Uterus (tissue), 4 donors: ENCODE data around the gene UHRF2. TPM values are rescaled to one million over a fixed set of nuclear protein-coding genes. Genes with fewer than 3 reads are reported as not detected.

Experiments used
- DNase-seq, 2 donors: peaks; one replicate each; pipeline ENCODE4 v3.0.0-alpha.2; 2019 to 2020
- H3K27ac ChIP-seq, 2 donors: fragments of 200-600 bp; sonication (generic); 1 replicate in 1 of 2; 2 replicates in 1 of 2; pipeline ENCODE4 v1.5.1; 2016 to 2018
- H3K27me3 ChIP-seq, 2 donors: fragments of 200-600 bp; sonication (generic); one replicate each; pipeline ENCODE4 v1.5.1; 2018 to 2019; ENCODE audit warnings: control low read depth in 1 of 2
- H3K36me3 ChIP-seq, 2 donors: fragments of 200-600 bp; sonication (generic); one replicate each; pipeline ENCODE4 v1.5.1; 2019; ENCODE audit warnings: control low read depth in 1 of 2
- H3K4me1 ChIP-seq, 2 donors: fragments of 200-600 bp; sonication (generic); one replicate each; pipeline ENCODE4 v1.5.1; 2018 to 2019; ENCODE audit warnings: control low read depth in 1 of 2
- H3K4me3 ChIP-seq, 2 donors: fragments of 200-600 bp; sonication (generic); 1 replicate in 1 of 2; 2 replicates in 1 of 2; pipeline ENCODE4 v1.5.1; 2018 to 2019; ENCODE audit warnings: mild to moderate bottlenecking in 1 of 2
- H3K9me3 ChIP-seq, 2 donors: fragments of 200-600 bp; sonication (generic); one replicate each; pipeline ENCODE4 v1.5.1; 2019; ENCODE audit warnings: control low read depth in 1 of 2
- CTCF ChIP-seq, 4 experiments: fragments of 200-600 bp in 2 of 4; fragments of 450-650 bp in 2 of 4; sonication (generic) in 2 of 4; IDR thresholded peaks; one replicate each; pipeline ENCODE4 v1.5.1; 2016 to 2019; ENCODE audit warnings: antibody characterized with exemption in 4 of 4, mild to moderate bottlenecking in 2 of 4, moderate library complexity in 1 of 4
- POLR2A ChIP-seq, 2 donors: fragments of 450-650 bp; IDR thresholded peaks; one replicate each; pipeline ENCODE4 v1.6.1; 2016; ENCODE audit warnings: antibody characterized with exemption in 2 of 2, mild to moderate bottlenecking in 1 of 2, moderate library complexity in 1 of 2
- intact Hi-C: fragments of 100-400 bp; cut with DNase I; formaldehyde crosslinking; loops from one replicate; pipeline ENCODE4 v1.15.1; 2023; ENCODE audit warnings: low total_unique reads
- total RNA-seq, 4 donors: library from RNA; depleted of rRNA in 3 of 4; stranded (reverse); fragments of >200 nt in 3 of 4; gene quantifications; one replicate each; pipeline versions ENCODE4 v1.1.0 to v1.2.4, GENCODE V29; 2014 to 2023
- donor health status: DM: yes; HTN: yes; CAD: no.

Gene UHRF2
- total RNA-seq, 4 donors from 2014 or later, result 40.7 to 107 (median 63.1) TPM

- no peak for DNase-seq
- no peak for TF ChIP-seq CTCF (IDR thresholded peaks at IDR 0.05)
- no peak for TF ChIP-seq POLR2A (IDR thresholded peaks at IDR 0.05)
- Histone ChIP-seq H3K27ac (no peak overlapping the region), H3K9me3 (no peaks in the 10 kb centered on the region), H3K27me3 (no peaks in the 10 kb centered on the region), H3K4me3 (no peak overlapping the region), H3K4me1 (no peaks in the 10 kb centered on the region), H3K36me3 (no peaks in the 10 kb centered on the region)
- intact Hi-C loops, result no loop called here
Measured at GRCh38 chr9:6441269-6441668, 28.3 kb downstream of the UHRF2 start.

- TF ChIP-seq CTCF (IDR thresholded peaks at IDR 0.05), result no peak
- no peak for TF ChIP-seq POLR2A (IDR thresholded peaks at IDR 0.05)
- no peak for DNase-seq
- intact Hi-C loops, result no loop called here
- H3K36me3 ChIP-seq, result no peaks in the 10 kb centered on the region
- peaks cover 0 to 5% of the 10 kb centered on the region in 2 donors for H3K4me1 ChIP-seq
- H3K4me3 ChIP-seq, result no peak overlapping the region
- H3K27me3 ChIP-seq, result no peaks in the 10 kb centered on the region
- no peaks in the 10 kb centered on the region for H3K9me3 ChIP-seq
- no peak overlapping the region for H3K27ac ChIP-seq
Measured at GRCh38 chr9:6443661-6444060, 30.7 kb downstream of the UHRF2 start.

- intact Hi-C loops, result no loop called here
- no peaks in the 10 kb centered on the region for H3K27me3 ChIP-seq
- TF ChIP-seq CTCF (IDR thresholded peaks at IDR 0.05) (no peak), POLR2A (IDR thresholded peaks at IDR 0.05) (no peak)
- no peak overlapping the region for H3K27ac ChIP-seq
- no peak for DNase-seq
- no peaks in the 10 kb centered on the region for H3K9me3 ChIP-seq
- H3K36me3 ChIP-seq, result no peaks in the 10 kb centered on the region
- no peak overlapping the region for H3K4me3 ChIP-seq
- H3K4me1 ChIP-seq, result peaks cover 0 to 5% of the 10 kb centered on the region in 2 donors
Measured at GRCh38 chr9:6444128-6444527, 31.1 kb downstream of the UHRF2 start.

- TF ChIP-seq POLR2A (IDR thresholded peaks at IDR 0.05) (no peak), CTCF (IDR thresholded peaks at IDR 0.05) (no peak)
- Histone ChIP-seq H3K27ac (no peak overlapping the region), H3K36me3 (no peaks in the 10 kb centered on the region), H3K9me3 (no peaks in the 10 kb centered on the region), H3K27me3 (no peaks in the 10 kb centered on the region), H3K4me3 (no peak overlapping the region), H3K4me1 (peaks cover 0 to 5% of the 10 kb centered on the region in 2 donors)
- no peak for DNase-seq
- intact Hi-C loops, result no loop called here
Measured at GRCh38 chr9:6449086-6449485, 36.1 kb downstream of the UHRF2 start.

- no peaks in the 10 kb centered on the region for H3K27me3 ChIP-seq
- peaks cover 0 to 5% of the 10 kb centered on the region in 2 donors for H3K4me1 ChIP-seq
- H3K4me3 ChIP-seq, result no peak overlapping the region
- intact Hi-C loops, result no loop called here
- TF ChIP-seq CTCF (IDR thresholded peaks at IDR 0.05), result no peak
- TF ChIP-seq POLR2A (IDR thresholded peaks at IDR 0.05), result no peak
- no peaks in the 10 kb centered on the region for H3K36me3 ChIP-seq
- no peaks in the 10 kb centered on the region for H3K9me3 ChIP-seq
- DNase-seq, result no peak
- H3K27ac ChIP-seq, result no peak overlapping the region
Measured at GRCh38 chr9:6449645-6450044, 36.6 kb downstream of the UHRF2 start.
